Endodermal cell (in vitro differentiated cells): ENCODE results near the gene ZFAND3. TPM values are rescaled to one million over a fixed set of nuclear protein-coding genes. Genes with fewer than 3 reads are reported as not detected.

Source experiments
- DNase-seq: peaks from one replicate; pipeline ENCODE4 v3.0.0-alpha.2; 2017
- H3K27ac ChIP-seq: 2 replicates; pipeline ENCODE4 v1.5.1; 2013; ENCODE audit warnings: mild to moderate bottlenecking, low read depth, low read length, moderate library complexity
- H3K27me3 ChIP-seq: 2 replicates; pipeline ENCODE4 v1.6.1; 2013; ENCODE audit warnings: mild to moderate bottlenecking, low read length, moderate library complexity; ENCODE audit not compliant: insufficient read depth, control insufficient read depth, poor library complexity, severe bottlenecking
- H3K36me3 ChIP-seq: 2 replicates; pipeline ENCODE4 v1.7.0; 2013; ENCODE audit warnings: mild to moderate bottlenecking, low read length, moderate library complexity; ENCODE audit not compliant: control insufficient read depth, insufficient read depth
- H3K4me1 ChIP-seq: one replicate; pipeline ENCODE4 v1.7.0; 2013; ENCODE audit warnings: low read length; ENCODE audit not compliant: control insufficient read depth, insufficient read depth
- H3K4me3 ChIP-seq: 2 replicates; pipeline ENCODE4 v1.5.1; 2013; ENCODE audit warnings: mild to moderate bottlenecking, low read length, moderate library complexity
- H3K9ac ChIP-seq: 2 replicates; pipeline ENCODE4 v1.6.1; 2013; ENCODE audit warnings: mild to moderate bottlenecking, low read length, moderate library complexity; ENCODE audit not compliant: poor library complexity, severe bottlenecking; ENCODE audit errors: extremely low read depth
- H3K9me3 ChIP-seq: 2 replicates; pipeline ENCODE4 v1.6.1; 2013; ENCODE audit warnings: mild to moderate bottlenecking, low read length, moderate library complexity; ENCODE audit not compliant: control insufficient read depth
- H3K27ac Mint-ChIP-seq: 2 replicates; pipeline ENCODE4 v1.8.0; 2020; ENCODE audit warnings: mixed read lengths
- H3K27me3 Mint-ChIP-seq: 2 replicates; pipeline ENCODE4 v1.8.0; 2021; ENCODE audit warnings: mild to moderate bottlenecking, mixed read lengths; ENCODE audit not compliant: insufficient read depth
- H3K36me3 Mint-ChIP-seq: 2 replicates; pipeline ENCODE4 v1.8.0; 2020; ENCODE audit warnings: low read depth, mixed read lengths
- H3K4me1 Mint-ChIP-seq: 2 replicates; pipeline ENCODE4 v1.8.0; 2020; ENCODE audit warnings: mixed read lengths
- H3K4me3 Mint-ChIP-seq: 2 replicates; pipeline ENCODE4 v1.8.0; 2020; ENCODE audit warnings: mild to moderate bottlenecking, moderate library complexity, mixed read lengths
- H3K9me3 Mint-ChIP-seq: 2 replicates; pipeline ENCODE4 v1.8.0; 2020; ENCODE audit warnings: mild to moderate bottlenecking, mixed read lengths
- CTCF ChIP-seq: fragments of 200-600 bp; sonication (generic); conservative IDR thresholded peaks from 2 replicates; pipeline ENCODE4 v1.5.0; 2021; ENCODE audit warnings: antibody characterized with exemption, mild to moderate bottlenecking
- WGBS, 2 experiments: methylation state at CpG; one replicate each; pipeline versions ENCODE4 v1.1.5 to v1.1.7; 2013; ENCODE audit warnings: missing lambda C conversion rate in 2 of 2, mixed read lengths in 1 of 2; ENCODE audit not compliant: insufficient coverage in 1 of 2, insufficient read length in 1 of 2; 5-methylcytosine and 5-hydroxymethylcytosine counted together
- total RNA-seq, 2 donors: library from RNA; stranded (reverse); fragmentation: NEBNext Ultra II Directional in 1 of 2; extraction: Animal tissue kit (Norgen Biotek cat#: 25700) in 1 of 2; gene quantifications; 2 replicates in 1 of 2; 3 replicates in 1 of 2; pipeline ENCODE4 v1.2.1, GENCODE V29; 2021

ZFAND3 gene
- total RNA-seq, 2 donors from 2014 or later: 67.1 to 86.2 TPM

GRCh38 chr6:37894585-37894984 lies 75.1 kb downstream of the ZFAND3 start:
- H3K9ac ChIP-seq: no peak overlapping the region
- H3K4me3 Mint-ChIP-seq: no peak overlapping the region
- no peak for DNase-seq
- H3K4me1 ChIP-seq: no peaks in the 10 kb centered on the region
- TF ChIP-seq CTCF: no peak
- H3K9me3 Mint-ChIP-seq: no peaks in the 10 kb centered on the region
- no peaks in the 10 kb centered on the region for H3K9me3 ChIP-seq
- H3K4me3 ChIP-seq: no peak overlapping the region
- peaks cover 7% of the 10 kb centered on the region for H3K36me3 Mint-ChIP-seq
- no peak overlapping the region for H3K27ac Mint-ChIP-seq
- 95% methylated on average over 5 of the region's 5 CpGs; no CpG with 5 or more reads in 1 of the 2 experiments for WGBS, 2 experiments
- H3K27ac ChIP-seq: no peak overlapping the region
- peaks cover 4% of the 10 kb centered on the region for H3K4me1 Mint-ChIP-seq
- no peaks in the 10 kb centered on the region for H3K27me3 ChIP-seq
- no peaks in the 10 kb centered on the region for H3K27me3 Mint-ChIP-seq
- no peaks in the 10 kb centered on the region for H3K36me3 ChIP-seq

GRCh38 chr6:37897321-37897720 lies 77.8 kb downstream of the ZFAND3 start:
- Mint-ChIP-seq H3K9me3 (no peaks in the 10 kb centered on the region), H3K4me1 (peaks cover 4% of the 10 kb centered on the region), H3K36me3 (peaks cover 7% of the 10 kb centered on the region), H3K27me3 (no peaks in the 10 kb centered on the region), H3K27ac (no peak overlapping the region), H3K4me3 (no peak overlapping the region)
- no peaks in the 10 kb centered on the region for H3K36me3 ChIP-seq
- DNase-seq: no peak
- H3K4me3 ChIP-seq: no peak overlapping the region
- WGBS, 2 experiments: 85 to 100% methylated on average over 3 to 5 of the region's 5 CpGs
- no peak for TF ChIP-seq CTCF
- H3K9ac ChIP-seq: no peak overlapping the region
- H3K27me3 ChIP-seq: no peaks in the 10 kb centered on the region
- H3K9me3 ChIP-seq: no peaks in the 10 kb centered on the region
- H3K4me1 ChIP-seq: no peaks in the 10 kb centered on the region
- H3K27ac ChIP-seq: no peak overlapping the region

- Histone ChIP-seq H3K9me3 (no peaks in the 10 kb centered on the region), H3K27me3 (no peaks in the 10 kb centered on the region), H3K36me3 (no peaks in the 10 kb centered on the region), H3K4me1 (no peaks in the 10 kb centered on the region), H3K27ac (no peak overlapping the region), H3K9ac (no peak overlapping the region), H3K4me3 (no peak overlapping the region)
- Mint-ChIP-seq H3K4me3 (no peak overlapping the region), H3K9me3 (no peaks in the 10 kb centered on the region), H3K36me3 (peaks cover 7% of the 10 kb centered on the region), H3K27me3 (no peaks in the 10 kb centered on the region), H3K4me1 (peaks cover 4% of the 10 kb centered on the region), H3K27ac (no peak overlapping the region)
- no peak for TF ChIP-seq CTCF
- 99% methylated on average over 3 of the region's 4 CpGs; no CpG with 5 or more reads in 1 of the 2 experiments for WGBS, 2 experiments
- DNase-seq: no peak
Measured at GRCh38 chr6:37897818-37898515, 78.4 kb downstream of the ZFAND3 start.
